C4-2B (cell line): ENCODE data around the gene LHFPL6.

Source experiments
- CTCF ChIP-seq: fragments of 450-650 bp; conservative IDR thresholded peaks from 2 replicates; pipeline ENCODE4 v1.5.1; 2017; ENCODE audit warnings: mild to moderate bottlenecking
- ZFX ChIP-seq: fragments of 450-650 bp; IDR thresholded peaks from 2 replicates; pipeline ENCODE4 v1.6.1; 2017

- TF ChIP-seq CTCF (no peak), ZFX (no peak)
Observed at GRCh38 chr13:39602614-39603366, at the start of gene LHFPL6.
